Tibial artery (tissue), 4 donors: ENCODE data around the gene MGAT5B.

Experiments
- DNase-seq, 2 donors: peaks; one replicate each; pipeline ENCODE4 v3.0.0-alpha.2; 2019
- H3K27ac ChIP-seq, 2 donors: fragments of 200-600 bp; sonication (generic) in 1 of 2; 1 replicate in 1 of 2; 2 replicates in 1 of 2; pipeline ENCODE4 v1.5.1; 2018 to 2019; ENCODE audit warnings: mild to moderate bottlenecking in 1 of 2
- H3K27me3 ChIP-seq, 2 donors: fragments of 200-600 bp; sonication (generic) in 1 of 2; one replicate each; pipeline versions ENCODE4 v1.5.1 to v1.6.0; 2016 to 2019
- H3K36me3 ChIP-seq, 3 donors: fragments of 200-600 bp; sonication (generic) in 2 of 3; one replicate each; pipeline ENCODE4 v1.5.1; 2016 to 2019; ENCODE audit warnings: mild to moderate bottlenecking in 2 of 3
- H3K4me1 ChIP-seq, 4 donors: fragments of 200-600 bp; sonication (generic) in 2 of 4; 1 replicate in 3 of 4; 2 replicates in 1 of 4; pipeline ENCODE4 v1.5.1; 2016 to 2019
- H3K4me3 ChIP-seq, 2 donors: fragments of 200-600 bp; sonication (generic) in 1 of 2; 1 replicate in 1 of 2; 2 replicates in 1 of 2; pipeline ENCODE4 v1.5.1; 2018 to 2019; ENCODE audit warnings: mild to moderate bottlenecking in 2 of 2
- H3K9me3 ChIP-seq, 3 donors: fragments of 200-600 bp; sonication (generic) in 1 of 3; one replicate each; pipeline ENCODE4 v1.5.1; 2016 to 2019
- intact Hi-C: fragments of 100-400 bp; cut with DNase I; formaldehyde crosslinking; loops from one replicate; pipeline ENCODE4 v1.15.0; 2023; ENCODE audit warnings: low total_unique reads
- TF ChIP-seq, protein P1 (sequence below), 2 experiments: fragments of 200-600 bp in 1 of 2; fragments of 450-650 bp in 1 of 2; IDR thresholded peaks; one replicate each; pipeline ENCODE4 v1.5.1; 2017 to 2019; ENCODE audit warnings: antibody characterized with exemption in 2 of 2, mild to moderate bottlenecking in 1 of 2, moderate library complexity in 1 of 2

The MGAT5B gene

DNA sequence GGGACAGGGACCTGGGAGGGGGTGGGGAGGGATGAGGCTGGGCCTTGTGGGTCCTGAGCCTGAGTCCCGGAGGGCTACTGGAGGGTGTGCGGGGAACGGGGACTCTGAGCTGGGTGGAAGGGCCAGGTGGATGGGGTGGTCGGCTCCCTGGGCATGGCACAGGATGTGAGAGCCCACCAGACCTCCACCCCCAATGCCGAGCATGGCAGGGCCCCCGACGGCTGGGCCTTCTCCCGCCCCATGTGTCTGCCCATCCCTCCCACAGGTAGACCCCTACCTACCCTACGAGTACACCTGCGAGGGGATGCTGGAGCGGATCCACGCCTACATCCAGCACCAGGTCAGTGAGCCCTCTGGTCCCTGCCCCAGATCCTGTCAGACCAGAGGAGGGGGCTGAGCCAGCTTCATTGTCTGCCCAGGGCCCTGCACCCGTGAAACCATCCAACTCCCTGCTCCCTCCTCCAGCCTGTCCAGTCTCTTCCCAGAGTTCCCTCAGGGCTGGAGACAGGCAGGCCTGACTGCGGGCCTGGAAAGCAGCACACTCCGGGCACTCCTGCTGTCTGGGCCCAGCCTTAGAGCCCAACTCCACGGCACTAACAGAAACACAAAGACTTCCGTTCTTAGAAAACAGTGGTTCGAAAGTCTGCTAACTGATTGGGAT, 78.0 kb downstream of the MGAT5B start:
- Histone ChIP-seq H3K36me3 (no peaks in the 10 kb centered on the region), H3K9me3 (no peaks in the 10 kb centered on the region), H3K4me1 (no peaks in the 10 kb centered on the region), H3K4me3 (no peak overlapping the region), H3K27ac (no peak overlapping the region), H3K27me3 (peaks cover 0 to 58% of the 10 kb centered on the region in 2 donors)
- intact Hi-C loops, result no loop called here
- TF ChIP-seq, protein P1, sequence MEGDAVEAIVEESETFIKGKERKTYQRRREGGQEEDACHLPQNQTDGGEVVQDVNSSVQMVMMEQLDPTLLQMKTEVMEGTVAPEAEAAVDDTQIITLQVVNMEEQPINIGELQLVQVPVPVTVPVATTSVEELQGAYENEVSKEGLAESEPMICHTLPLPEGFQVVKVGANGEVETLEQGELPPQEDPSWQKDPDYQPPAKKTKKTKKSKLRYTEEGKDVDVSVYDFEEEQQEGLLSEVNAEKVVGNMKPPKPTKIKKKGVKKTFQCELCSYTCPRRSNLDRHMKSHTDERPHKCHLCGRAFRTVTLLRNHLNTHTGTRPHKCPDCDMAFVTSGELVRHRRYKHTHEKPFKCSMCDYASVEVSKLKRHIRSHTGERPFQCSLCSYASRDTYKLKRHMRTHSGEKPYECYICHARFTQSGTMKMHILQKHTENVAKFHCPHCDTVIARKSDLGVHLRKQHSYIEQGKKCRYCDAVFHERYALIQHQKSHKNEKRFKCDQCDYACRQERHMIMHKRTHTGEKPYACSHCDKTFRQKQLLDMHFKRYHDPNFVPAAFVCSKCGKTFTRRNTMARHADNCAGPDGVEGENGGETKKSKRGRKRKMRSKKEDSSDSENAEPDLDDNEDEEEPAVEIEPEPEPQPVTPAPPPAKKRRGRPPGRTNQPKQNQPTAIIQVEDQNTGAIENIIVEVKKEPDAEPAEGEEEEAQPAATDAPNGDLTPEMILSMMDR (IDR thresholded peaks at IDR 0.05), result no peak
- DNase-seq, result no peak

DNA sequence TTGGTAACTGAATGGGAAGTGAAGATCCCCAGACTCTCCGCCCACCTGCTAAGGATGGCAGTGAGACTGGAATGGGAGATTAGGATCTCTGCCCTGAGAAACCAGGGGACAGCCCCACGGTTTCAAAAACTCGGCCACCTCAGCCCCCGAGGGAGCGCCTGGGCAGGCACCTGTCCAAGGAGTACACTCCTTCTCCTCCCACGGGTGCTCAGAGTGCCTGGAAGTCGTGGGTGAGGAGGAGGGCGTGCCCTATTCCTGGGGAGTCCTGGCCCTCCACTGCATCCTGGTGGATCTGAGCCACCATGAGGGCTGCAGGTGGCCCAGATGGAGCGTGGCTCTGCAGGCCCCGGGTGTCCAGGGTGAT, 78.5 kb downstream of the MGAT5B start:
- Histone ChIP-seq H3K4me3 (no peak overlapping the region), H3K4me1 (no peaks in the 10 kb centered on the region), H3K9me3 (no peaks in the 10 kb centered on the region), H3K27ac (no peak overlapping the region), H3K27me3 (peaks cover 0 to 53% of the 10 kb centered on the region in 2 donors), H3K36me3 (no peaks in the 10 kb centered on the region)
- DNase-seq, result no peak
- TF ChIP-seq, protein P1 (IDR thresholded peaks at IDR 0.05), result no peak
- intact Hi-C loops, result no loop called here

DNA sequence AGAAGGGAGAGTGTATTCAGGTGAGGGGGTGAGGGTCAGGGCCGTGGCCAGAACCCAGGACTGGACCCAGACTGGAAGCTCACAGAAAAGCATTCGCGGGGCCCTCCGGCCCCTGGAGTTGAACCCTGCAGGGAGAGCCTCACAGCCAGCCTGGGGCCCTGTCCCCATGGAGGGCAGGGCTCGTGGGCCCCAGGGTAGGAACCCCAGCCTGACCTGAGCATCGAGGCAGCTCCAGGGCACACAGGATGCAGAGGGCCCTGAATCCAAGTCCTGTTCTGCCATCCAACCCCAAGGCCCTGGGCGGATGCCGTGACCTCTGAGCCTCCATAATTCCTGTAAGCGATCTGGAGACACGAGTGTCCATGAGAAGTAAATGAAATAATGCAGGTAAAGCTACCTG, 79.1 kb downstream of the MGAT5B start:
- intact Hi-C loops, result no loop called here
- Histone ChIP-seq H3K4me1 (no peaks in the 10 kb centered on the region), H3K36me3 (no peaks in the 10 kb centered on the region), H3K27me3 (peaks cover 0 to 48% of the 10 kb centered on the region in 2 donors), H3K27ac (no peak overlapping the region), H3K9me3 (no peaks in the 10 kb centered on the region), H3K4me3 (no peak overlapping the region)
- TF ChIP-seq, protein P1 (IDR thresholded peaks at IDR 0.05), result no peak
- no peak for DNase-seq

DNA sequence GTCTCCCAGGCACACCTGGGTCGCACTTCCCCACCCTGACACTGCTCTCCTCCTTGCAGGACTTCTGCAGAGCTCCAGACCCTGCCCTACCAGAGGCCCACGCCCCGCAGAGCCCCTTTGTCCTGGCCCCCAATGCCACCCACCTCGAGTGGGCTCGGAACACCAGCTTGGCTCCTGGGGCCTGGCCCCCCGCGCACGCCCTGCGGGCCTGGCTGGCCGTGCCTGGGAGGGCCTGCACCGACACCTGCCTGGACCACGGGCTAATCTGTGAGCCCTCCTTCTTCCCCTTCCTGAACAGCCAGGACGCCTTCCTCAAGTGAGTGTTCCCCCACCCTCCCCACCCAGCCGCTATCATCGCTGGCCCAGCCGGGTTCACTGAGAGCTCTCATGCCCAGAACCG, 79.6 kb downstream of the MGAT5B start:
- Histone ChIP-seq H3K36me3 (no peaks in the 10 kb centered on the region), H3K9me3 (no peaks in the 10 kb centered on the region), H3K27ac (no peak overlapping the region), H3K4me3 (no peak overlapping the region), H3K27me3 (peaks cover 0 to 43% of the 10 kb centered on the region in 2 donors), H3K4me1 (no peaks in the 10 kb centered on the region)
- intact Hi-C loops, result no loop called here
- TF ChIP-seq, protein P1 (IDR thresholded peaks at IDR 0.05), result no peak
- DNase-seq, result no peak

DNA sequence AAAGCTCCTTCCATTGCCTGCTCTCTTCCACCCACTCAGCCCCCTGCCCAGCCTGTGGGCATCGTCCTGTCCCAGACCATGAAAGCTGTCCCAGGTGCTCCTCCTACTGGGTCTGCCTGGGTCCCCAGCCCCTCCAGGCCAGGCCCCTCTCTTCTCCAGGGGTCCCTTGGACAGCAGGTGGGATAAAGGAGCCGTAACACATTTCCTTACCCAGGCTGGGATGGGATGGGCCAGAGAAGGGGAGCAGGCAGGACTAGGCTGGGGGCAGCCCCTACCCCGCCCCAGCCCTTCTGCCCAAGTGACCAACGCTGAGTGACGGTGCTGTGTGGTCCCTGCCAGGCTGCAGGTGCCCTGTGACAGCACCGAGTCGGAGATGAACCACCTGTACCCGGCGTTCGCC, 80.1 kb downstream of the MGAT5B start:
- no peaks in the 10 kb centered on the region for H3K9me3 ChIP-seq

More for the DNA sequence above, 80.1 kb downstream of the MGAT5B start:
- Histone ChIP-seq H3K36me3 (no peaks in the 10 kb centered on the region), H3K27me3 (peaks cover 0 to 38% of the 10 kb centered on the region in 2 donors), H3K4me3 (no peak overlapping the region), H3K4me1 (no peaks in the 10 kb centered on the region), H3K27ac (no peak overlapping the region)
- no peak for DNase-seq
- intact Hi-C loops, result no loop called here
- TF ChIP-seq, protein P1 (IDR thresholded peaks at IDR 0.05), result no peak
